ENCODE data around the gene CORIN. TPM values are rescaled to one million over a fixed set of nuclear protein-coding genes. Genes with fewer than 3 reads are reported as not detected.

Gene CORIN
- total and polyA plus RNA-seq, 10 of the 15 experiments (the other 5 are each of a cell fraction or from before 2014, with no cell fraction given) = 0.02 to 0.45 (median 0.09) TPM; not detected in 3

DNA sequence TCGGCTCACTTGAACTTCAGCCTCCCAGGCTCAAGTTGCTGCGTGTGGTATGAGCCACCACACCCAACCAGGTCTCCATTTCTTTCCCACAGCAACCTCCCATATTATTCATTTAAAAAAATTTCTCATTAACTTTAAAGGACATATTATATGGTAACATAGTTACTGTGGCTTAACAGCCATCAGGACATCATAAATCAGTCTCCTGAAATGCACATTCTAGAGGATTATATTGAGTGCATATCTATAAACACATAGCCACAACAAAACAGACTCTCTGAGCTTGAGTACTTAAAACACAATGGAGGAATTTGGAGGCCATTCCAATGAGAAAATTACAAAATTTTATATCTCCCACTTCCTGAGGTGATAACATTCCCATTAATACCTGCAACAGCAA is 61.5 kb downstream of the CORIN start:
- H2AFZ ChIP-seq (ENCODE audit: control insufficient read depth, low read depth, low read length) = no peak overlapping the region
- TF ChIP-seq, protein P1, sequence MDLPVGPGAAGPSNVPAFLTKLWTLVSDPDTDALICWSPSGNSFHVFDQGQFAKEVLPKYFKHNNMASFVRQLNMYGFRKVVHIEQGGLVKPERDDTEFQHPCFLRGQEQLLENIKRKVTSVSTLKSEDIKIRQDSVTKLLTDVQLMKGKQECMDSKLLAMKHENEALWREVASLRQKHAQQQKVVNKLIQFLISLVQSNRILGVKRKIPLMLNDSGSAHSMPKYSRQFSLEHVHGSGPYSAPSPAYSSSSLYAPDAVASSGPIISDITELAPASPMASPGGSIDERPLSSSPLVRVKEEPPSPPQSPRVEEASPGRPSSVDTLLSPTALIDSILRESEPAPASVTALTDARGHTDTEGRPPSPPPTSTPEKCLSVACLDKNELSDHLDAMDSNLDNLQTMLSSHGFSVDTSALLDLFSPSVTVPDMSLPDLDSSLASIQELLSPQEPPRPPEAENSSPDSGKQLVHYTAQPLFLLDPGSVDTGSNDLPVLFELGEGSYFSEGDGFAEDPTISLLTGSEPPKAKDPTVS (IDR thresholded peaks at IDR 0.05; ENCODE audit: low read depth, low read length) = no peak
- no peak for TF ChIP-seq NBN (IDR thresholded peaks at IDR 0.05)
- TF ChIP-seq RFX5 (IDR thresholded peaks at IDR 0.05; ENCODE audit: low read depth, low read length) = no peak
- no peak for TF ChIP-seq FOS (IDR thresholded peaks at IDR 0.05; ENCODE audit: borderline replicate concordance, extremely low read depth, insufficient read length)
- TF ChIP-seq SMAD1 (IDR thresholded peaks at IDR 0.05; ENCODE audit: low read depth, partially characterized antibody) = no peak
- TF ChIP-seq KAT2A (conservative IDR thresholded peaks at IDR 0.05; ENCODE audit: control insufficient read depth, low read depth, low read length) = no peak
- no peak for TF ChIP-seq CBFB (IDR thresholded peaks at IDR 0.05; ENCODE audit: low read depth)
- no peak for TF ChIP-seq MYC (IDR thresholded peaks at IDR 0.05; ENCODE audit: insufficient read depth, insufficient read length, insufficient replicate concordance, low read length, severe bottlenecking)
- TF ChIP-seq POLR2AphosphoS2 (IDR thresholded peaks at IDR 0.05; ENCODE audit: low read depth, low read length) = no peak
- intact Hi-C loops (cut with micrococcal nuclease; ENCODE audit: unreplicated experiment) = no loop called here
- ChIA-PET POLR2A (no interaction called here), SMC1A (ENCODE audit: uncharacterized antibody, unreplicated experiment) (no interaction called here), RAD21 (ENCODE audit: unreplicated experiment) (no interaction called here), CTCF (interaction anchor here (0.6 kb wide), 1 partner anchor 45 kb away, joined by 4 read pairs; no protein-coding TSS in a partner anchor)
- no peaks in the 10 kb centered on the region for H3K36me3 ChIP-seq (ENCODE audit: control insufficient read depth in 2 of 2, insufficient read depth in 2 of 2, low read length in 1 of 2)
- FAIRE-seq (no peak), DNase-seq (ENCODE audit: low read depth, low spot score) (no peak), ATAC-seq (no peak)
- H3K27me3 ChIP-seq (replicated peaks in 1 of 2; ENCODE audit: control insufficient read depth in 2 of 2, insufficient read depth in 2 of 2, low read length in 1 of 2) = no peaks in the 10 kb centered on the region
- 3% methylated on average over 2 of the region's 2 CpGs for WGBS (ENCODE audit: insufficient coverage, insufficient replicate concordance, low lambda C conversion rate, missing lambda C conversion rate)
- no peak overlapping the region for H3K9ac ChIP-seq (ENCODE audit: control insufficient read depth, insufficient read depth, low read length)
- no peak overlapping the region for H3K4me3 ChIP-seq
- in situ Hi-C loops (cut with MboI) = no loop called here
- H3K9me3 ChIP-seq (replicated peaks; ENCODE audit: control insufficient read depth, insufficient read depth, low read length) = no peaks in the 10 kb centered on the region
- no peak overlapping the region for H3K4me2 ChIP-seq (ENCODE audit: control insufficient read depth, insufficient read depth)
- H3K27ac ChIP-seq (ENCODE audit: control insufficient read depth, insufficient read depth) = no peak overlapping the region
- no peaks in the 10 kb centered on the region for H4K20me1 ChIP-seq (ENCODE audit: control insufficient read depth, insufficient read depth)
- no TSS peak for BruUV-seq (replicated peaks)
- no peaks in the 10 kb centered on the region for H3K4me1 ChIP-seq (ENCODE audit: control insufficient read depth, insufficient read depth, low read length)
- no peaks in the 10 kb centered on the region for H3K79me2 ChIP-seq (ENCODE audit: control insufficient read depth, insufficient read depth, low read length)

All from GM12878 (cell line).